SH-SY5Y (cell line): Measurements from ENCODE around the gene PPP1R12B.

ENCODE experiments used
- GATA2 ChIP-seq: IDR thresholded peaks from 2 replicates; pipeline ENCODE4 v1.6.1; 2011; ENCODE audit warnings: mild to moderate bottlenecking, low read depth, low read length
- GATA3 ChIP-seq: IDR thresholded peaks from 2 replicates; pipeline ENCODE4 v1.6.1; 2011; ENCODE audit warnings: low read depth, mild to moderate bottlenecking, low read length, moderate library complexity

DNA sequence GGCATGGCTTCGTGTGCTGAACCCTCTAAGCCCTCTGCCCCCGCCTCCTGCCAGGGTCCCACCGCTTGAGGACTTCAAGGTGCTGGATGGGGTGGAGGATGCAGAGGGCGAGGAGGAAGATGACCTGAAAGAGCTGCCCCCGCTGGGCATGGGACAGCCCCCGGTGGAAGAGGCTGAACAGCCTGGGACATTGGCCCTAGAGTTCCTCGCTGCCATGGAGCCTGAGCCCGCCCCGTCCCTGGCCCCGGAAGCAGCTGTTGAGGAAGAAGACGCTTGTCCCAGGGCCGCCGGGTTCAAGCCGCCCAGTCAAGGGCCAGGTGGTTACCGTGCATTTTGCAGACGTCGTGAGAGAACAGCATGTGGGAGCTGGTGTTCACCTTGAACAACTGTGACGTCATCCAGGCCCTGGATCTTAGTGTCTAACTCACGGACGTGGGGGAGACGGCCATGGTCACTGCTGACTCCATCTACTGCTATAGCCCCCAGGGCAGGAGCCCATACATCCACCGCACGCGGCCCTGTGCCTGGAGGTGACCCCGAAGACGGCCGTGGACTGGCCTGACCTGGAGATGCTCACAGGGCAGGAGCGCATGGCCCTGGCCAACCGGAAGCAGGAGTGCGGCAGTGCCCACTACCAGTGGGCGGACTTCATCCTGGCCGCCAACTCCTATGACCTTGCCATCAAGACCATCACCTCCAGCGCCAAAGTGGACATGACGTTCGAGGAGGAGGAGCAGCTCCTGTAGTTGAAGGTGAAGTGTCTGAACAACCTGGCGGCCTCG is 90.1 kb downstream of the PPP1R12B start:
- TF ChIP-seq GATA3 (no peak), GATA2 (no peak)
